K562 (cell line): Measurements from ENCODE around the gene POLA1. TPM values are rescaled to one million over a fixed set of nuclear protein-coding genes. Genes with fewer than 3 reads are reported as not detected.

Experiments used
- CBX2 ChIP-seq: fragments of 200-600 bp; sonication (generic); IDR thresholded peaks from one replicate; pipeline ENCODE4 v1.6.1; 2012; ENCODE audit warnings: mild to moderate bottlenecking, low read length, inconsistent platforms; ENCODE audit not compliant: insufficient read depth, poor library complexity, severe bottlenecking
- CEBPB ChIP-seq: fragments of 450-650 bp; IDR thresholded peaks from 2 replicates; pipeline ENCODE4 v1.6.1; 2016; ENCODE audit warnings: missing genetic modification characterization, missing compliant biosample characterization
- CEBPG ChIP-seq, 3 experiments: fragments of 200-800 bp in 1 of 3; sonication (Bioruptor generic) in 1 of 3; sonication (generic) in 1 of 3; formaldehyde crosslinking in 1 of 3; IDR thresholded peaks in 2 of 3; conservative IDR thresholded peaks in 1 of 3; 2 replicates each; pipeline versions ENCODE4 v1.6.1 to v1.8.0; 2016 to 2022; ENCODE audit warnings: missing compliant biosample characterization in 2 of 3, missing genetic modification characterization in 2 of 3, mild to moderate bottlenecking in 1 of 3, missing genetic modification reagents in 1 of 3
- DIDO1 ChIP-seq: fragments of 450-650 bp; IDR thresholded peaks from 2 replicates; pipeline ENCODE4 v1.6.1; 2016; ENCODE audit warnings: low read depth, missing biosample characterization, missing genetic modification characterization
- DMBX1 ChIP-seq: fragments of 250-450 bp; sonication (Bioruptor Pico); IDR thresholded peaks from 2 replicates; pipeline ENCODE4 v1.8.0; 2022; ENCODE audit warnings: inconsistent platforms, mild to moderate bottlenecking, moderate library complexity, borderline replicate concordance
- ELF2 ChIP-seq: fragments of 250-450 bp; sonication (Bioruptor Pico); IDR thresholded peaks from 2 replicates; pipeline ENCODE4 v1.5.0; 2021; ENCODE audit warnings: mild to moderate bottlenecking
- ETS2 ChIP-seq: IDR thresholded peaks from 2 replicates; pipeline ENCODE4 v1.6.1; 2016; ENCODE audit warnings: borderline replicate concordance, missing genetic modification characterization, mild to moderate bottlenecking, moderate library complexity, missing compliant biosample characterization; ENCODE audit not compliant: poor library complexity, severe bottlenecking
- FOXK1 ChIP-seq: sonication (generic); formaldehyde crosslinking; IDR thresholded peaks from 2 replicates; pipeline ENCODE4 v1.8.0; 2022; ENCODE audit warnings: missing genetic modification reagents, mild to moderate bottlenecking, borderline replicate concordance
- GABPA ChIP-seq: fragments of 200-800 bp; sonication (Bioruptor generic); conservative IDR thresholded peaks from 2 replicates; pipeline ENCODE4 v1.6.1; 2016; ENCODE audit warnings: low read depth, missing genetic modification characterization, missing compliant biosample characterization
- HDAC3 ChIP-seq: fragments of 450-650 bp; IDR thresholded peaks from 2 replicates; pipeline ENCODE4 v1.6.1; 2018; ENCODE audit warnings: borderline replicate concordance, mild to moderate bottlenecking, moderate library complexity; ENCODE audit not compliant: partially characterized antibody
- HEY1 ChIP-seq: fragments of 250-450 bp; sonication (Bioruptor Pico); IDR thresholded peaks from 2 replicates; pipeline ENCODE4 v1.5.0; 2020; ENCODE audit warnings: mild to moderate bottlenecking, moderate library complexity, borderline replicate concordance
- MAFF ChIP-seq: IDR thresholded peaks from 2 replicates; pipeline ENCODE4 v1.6.1; 2012; ENCODE audit warnings: low read length, improper control_type of control experiment
- MAZ ChIP-seq, 2 experiments: fragments of 450-650 bp in 1 of 2; sonication (generic) in 1 of 2; formaldehyde crosslinking; IDR thresholded peaks in 1 of 2; conservative IDR thresholded peaks in 1 of 2; 2 replicates each; pipeline versions ENCODE4 v1.4.0 to v1.5.0; 2020; ENCODE audit warnings: mild to moderate bottlenecking in 1 of 2, missing genetic modification reagents in 1 of 2
- RFX1 ChIP-seq: fragments of 450-650 bp; IDR thresholded peaks from 2 replicates; pipeline ENCODE4 v1.6.1; 2016; ENCODE audit warnings: mild to moderate bottlenecking, moderate library complexity
- TARDBP ChIP-seq: fragments of 450-650 bp; IDR thresholded peaks from 2 replicates; pipeline ENCODE4 v1.6.1; 2016
- YY1 ChIP-seq, 3 experiments: IDR thresholded peaks; 2 replicates each; pipeline ENCODE4 v1.6.1; 2011; ENCODE audit warnings: low read length in 2 of 3, mild to moderate bottlenecking in 2 of 3, moderate library complexity in 2 of 3, borderline replicate concordance in 1 of 3, control low read depth in 1 of 3, low read depth in 1 of 3; ENCODE audit not compliant: insufficient read depth in 3 of 3, insufficient replicate concordance in 2 of 3, control insufficient read depth in 1 of 3, insufficient read length in 1 of 3; ENCODE audit errors: extremely low read depth in 1 of 3
- ZZZ3 ChIP-seq: fragments of 450-650 bp; IDR thresholded peaks from 2 replicates; pipeline ENCODE4 v1.6.1; 2016; ENCODE audit warnings: antibody characterized with exemption, mild to moderate bottlenecking, moderate library complexity
- polyA plus RNA-seq, 8 experiments: library from polyadenylated mRNA; depleted of rRNA in 4 of 8; stranded (reverse) in 5 of 8; unstranded in 3 of 8; fragments of >200 nt; fragmentation: Nextera tagmentation in 2 of 8; fragmentation: Illumina TruSeq in 1 of 8; extraction: Ambion mirVana in 2 of 8; extraction: Trizol in 1 of 8; gene quantifications; 2 replicates each; pipeline versions ENCODE4 v1.2.1 to v1.2.3, GENCODE V29; 2011 to 2014; ENCODE audit warnings: inconsistent platforms in 1 of 8, missing spikeins in 1 of 8
- total RNA-seq, 7 experiments: library from RNA; depleted of rRNA in 6 of 7; stranded (reverse); fragments of >200 nt in 6 of 7; fragmentation: Illumina TruSeq in 2 of 7; extraction: Trizol in 2 of 7; gene quantifications; 2 replicates each; pipeline versions ENCODE4 v1.2.1 to v1.2.3, GENCODE V29; 2011 to 2021; ENCODE audit warnings: low replicate concordance in 1 of 7
- TF ChIP-seq, protein P1 (sequence below): fragments of 450-650 bp; IDR thresholded peaks from 2 replicates; pipeline ENCODE4 v1.6.1; 2014; ENCODE audit warnings: low read depth, mild to moderate bottlenecking, moderate library complexity, borderline replicate concordance
- TF ChIP-seq, protein P2 (sequence below): fragments of 450-650 bp; IDR thresholded peaks from 2 replicates; pipeline ENCODE4 v1.6.1; 2017; ENCODE audit warnings: antibody characterized with exemption, mild to moderate bottlenecking
- TF ChIP-seq, protein P3 (sequence below): sonication (generic); formaldehyde crosslinking; IDR thresholded peaks from 2 replicates; pipeline ENCODE4 v1.9.0; 2022; ENCODE audit warnings: mild to moderate bottlenecking, missing genetic modification reagents

POLA1 gene
- total and polyA plus RNA-seq, 9 of the 15 experiments (the other 6 are each of a cell fraction or from before 2014, with no cell fraction given): 8.6 to 48.4 (median 27.4) TPM

DNA sequence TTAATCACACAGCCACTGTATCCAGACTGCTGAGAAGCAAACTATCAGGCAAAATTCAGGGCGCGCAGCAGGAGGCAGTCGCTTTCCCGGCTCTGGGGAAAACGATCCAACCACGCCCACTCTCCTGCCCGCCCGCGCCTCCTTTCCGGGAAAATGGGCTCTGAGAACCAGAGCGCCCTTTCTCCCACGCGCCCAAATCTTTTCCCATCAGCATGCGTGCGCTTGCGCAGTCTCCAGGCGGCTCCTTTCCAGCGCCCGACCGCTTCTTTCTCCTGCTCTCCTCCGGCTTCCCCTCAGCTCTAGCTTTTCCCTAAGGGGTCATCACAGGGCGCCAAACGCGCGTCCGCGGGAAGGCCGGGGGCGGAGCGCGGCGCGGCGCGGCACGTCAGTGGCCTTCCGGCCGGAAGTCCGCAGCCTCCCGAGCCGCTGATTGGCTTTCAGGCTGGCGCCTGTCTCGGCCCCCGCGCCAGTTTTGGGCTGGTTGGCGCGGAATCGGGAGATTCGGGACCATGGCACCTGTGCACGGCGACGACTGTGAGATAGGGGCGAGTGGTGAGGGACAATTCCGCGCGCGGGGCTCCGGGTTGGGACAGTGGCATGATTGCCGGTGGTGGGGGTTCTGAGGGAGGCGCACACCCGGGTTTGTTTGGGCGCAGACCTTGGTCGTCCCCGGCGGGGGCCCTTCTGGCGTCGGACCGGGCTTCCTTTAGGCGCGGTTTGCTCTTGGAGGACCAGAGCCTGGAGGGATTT lies at the start of gene POLA1 (continued):
- TF ChIP-seq ELF2 (CRISPR knock-in tag) (peak; percentile 91), CBX2 (no peak), FOXK1 (CRISPR knock-in tag) (no peak), CEBPB (tag) (no peak), RFX1 (no peak), ETS2 (no peak), HEY1 (CRISPR knock-in tag) (no peak), CEBPG (CRISPR knock-in tag; IDR thresholded peaks at IDR 0.05) (no peak), CEBPG (tag; conservative IDR thresholded peaks at IDR 0.05 in 1 of 2, IDR thresholded peaks at IDR 0.05 in 1 of 2) (no peak), HDAC3 (peak; percentile 60), MAFF (no peak), MAZ (CRISPR knock-in tag; conservative IDR thresholded peaks at IDR 0.05 in 1 of 2, IDR thresholded peaks at IDR 0.05 in 1 of 2) (peak in 1 of 2 experiments; percentile 81; a peak in 3 of 4 replicates), GABPA (tag) (peak; percentile 94), DIDO1 (no peak), DMBX1 (CRISPR knock-in tag) (no peak), YY1 (IDR thresholded peaks at IDR 0.05; ENCODE audit: borderline replicate concordance in 1 of 3, control insufficient read depth in 1 of 3, extremely low read depth in 1 of 3, insufficient read depth in 3 of 3, insufficient read length in 1 of 3, insufficient replicate concordance in 2 of 3, low read depth in 1 of 3, low read length in 2 of 3) (peak in 2 of 3 experiments; percentile 35 to 45), ZZZ3 (peak; percentile 88; the same call in 1 of the 2 replicates), TARDBP (no peak)
- TF ChIP-seq, protein P1, sequence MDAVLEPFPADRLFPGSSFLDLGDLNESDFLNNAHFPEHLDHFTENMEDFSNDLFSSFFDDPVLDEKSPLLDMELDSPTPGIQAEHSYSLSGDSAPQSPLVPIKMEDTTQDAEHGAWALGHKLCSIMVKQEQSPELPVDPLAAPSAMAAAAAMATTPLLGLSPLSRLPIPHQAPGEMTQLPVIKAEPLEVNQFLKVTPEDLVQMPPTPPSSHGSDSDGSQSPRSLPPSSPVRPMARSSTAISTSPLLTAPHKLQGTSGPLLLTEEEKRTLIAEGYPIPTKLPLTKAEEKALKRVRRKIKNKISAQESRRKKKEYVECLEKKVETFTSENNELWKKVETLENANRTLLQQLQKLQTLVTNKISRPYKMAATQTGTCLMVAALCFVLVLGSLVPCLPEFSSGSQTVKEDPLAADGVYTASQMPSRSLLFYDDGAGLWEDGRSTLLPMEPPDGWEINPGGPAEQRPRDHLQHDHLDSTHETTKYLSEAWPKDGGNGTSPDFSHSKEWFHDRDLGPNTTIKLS: 0 out of 2 replicates have a peak, but pooled peaks have one; percentile 61
- TF ChIP-seq, protein P2, sequence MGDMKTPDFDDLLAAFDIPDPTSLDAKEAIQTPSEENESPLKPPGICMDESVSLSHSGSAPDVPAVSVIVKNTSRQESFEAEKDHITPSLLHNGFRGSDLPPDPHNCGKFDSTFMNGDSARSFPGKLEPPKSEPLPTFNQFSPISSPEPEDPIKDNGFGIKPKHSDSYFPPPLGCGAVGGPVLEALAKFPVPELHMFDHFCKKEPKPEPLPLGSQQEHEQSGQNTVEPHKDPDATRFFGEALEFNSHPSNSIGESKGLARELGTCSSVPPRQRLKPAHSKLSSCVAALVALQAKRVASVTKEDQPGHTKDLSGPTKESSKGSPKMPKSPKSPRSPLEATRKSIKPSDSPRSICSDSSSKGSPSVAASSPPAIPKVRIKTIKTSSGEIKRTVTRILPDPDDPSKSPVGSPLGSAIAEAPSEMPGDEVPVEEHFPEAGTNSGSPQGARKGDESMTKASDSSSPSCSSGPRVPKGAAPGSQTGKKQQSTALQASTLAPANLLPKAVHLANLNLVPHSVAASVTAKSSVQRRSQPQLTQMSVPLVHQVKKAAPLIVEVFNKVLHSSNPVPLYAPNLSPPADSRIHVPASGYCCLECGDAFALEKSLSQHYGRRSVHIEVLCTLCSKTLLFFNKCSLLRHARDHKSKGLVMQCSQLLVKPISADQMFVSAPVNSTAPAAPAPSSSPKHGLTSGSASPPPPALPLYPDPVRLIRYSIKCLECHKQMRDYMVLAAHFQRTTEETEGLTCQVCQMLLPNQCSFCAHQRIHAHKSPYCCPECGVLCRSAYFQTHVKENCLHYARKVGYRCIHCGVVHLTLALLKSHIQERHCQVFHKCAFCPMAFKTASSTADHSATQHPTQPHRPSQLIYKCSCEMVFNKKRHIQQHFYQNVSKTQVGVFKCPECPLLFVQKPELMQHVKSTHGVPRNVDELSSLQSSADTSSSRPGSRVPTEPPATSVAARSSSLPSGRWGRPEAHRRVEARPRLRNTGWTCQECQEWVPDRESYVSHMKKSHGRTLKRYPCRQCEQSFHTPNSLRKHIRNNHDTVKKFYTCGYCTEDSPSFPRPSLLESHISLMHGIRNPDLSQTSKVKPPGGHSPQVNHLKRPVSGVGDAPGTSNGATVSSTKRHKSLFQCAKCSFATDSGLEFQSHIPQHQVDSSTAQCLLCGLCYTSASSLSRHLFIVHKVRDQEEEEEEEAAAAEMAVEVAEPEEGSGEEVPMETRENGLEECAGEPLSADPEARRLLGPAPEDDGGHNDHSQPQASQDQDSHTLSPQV: no peak
- TF ChIP-seq, protein P3, sequence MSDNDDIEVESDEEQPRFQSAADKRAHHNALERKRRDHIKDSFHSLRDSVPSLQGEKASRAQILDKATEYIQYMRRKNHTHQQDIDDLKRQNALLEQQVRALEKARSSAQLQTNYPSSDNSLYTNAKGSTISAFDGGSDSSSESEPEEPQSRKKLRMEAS (CRISPR knock-in tag): 0 out of 2 replicates have a peak, but pooled peaks have one; percentile 56
